Activated CD4-positive, alpha-beta T cell treated with anti-CD3 and anti-CD28 coated beads, Interleukin-2, amount 50 U/mL, for 24 hours (primary cell): ENCODE results near the gene TRAPPC10.

Source experiments
- DNase-seq, 2 donors: peaks; one replicate each; pipeline ENCODE4 v3.0.0-alpha.2; 2020; ENCODE audit warnings: low read depth in 1 of 2, low spot score in 1 of 2

The TRAPPC10 gene

GRCh38 chr21:44027607-44028286 is 15.6 kb downstream of the TRAPPC10 start:
- no peak for DNase-seq

GRCh38 chr21:44028287-44028659 is 16.2 kb downstream of the TRAPPC10 start:
- no peak for DNase-seq

- DNase-seq: no peak
Measured at GRCh38 chr21:44029460-44030087, 17.5 kb downstream of the TRAPPC10 start.

- DNase-seq: no peak
Measured at GRCh38 chr21:44035244-44035643, 23.1 kb downstream of the TRAPPC10 start.

- no peak for DNase-seq
Measured at GRCh38 chr21:44038063-44038462, 26.0 kb downstream of the TRAPPC10 start.

GRCh38 chr21:44039828-44040227 is 27.7 kb downstream of the TRAPPC10 start:
- no peak for DNase-seq

GRCh38 chr21:44043613-44044012 is 31.5 kb downstream of the TRAPPC10 start:
- no peak for DNase-seq

GRCh38 chr21:44046734-44047133 is 34.6 kb downstream of the TRAPPC10 start:
- no peak for DNase-seq

GRCh38 chr21:44047996-44048560 is 36.0 kb downstream of the TRAPPC10 start:
- no peak for DNase-seq

- DNase-seq: no peak
Measured at GRCh38 chr21:44049182-44049581, 37.1 kb downstream of the TRAPPC10 start.

- DNase-seq: no peak
Measured at GRCh38 chr21:44049606-44050005, 37.5 kb downstream of the TRAPPC10 start.

- DNase-seq: no peak
Measured at GRCh38 chr21:44050276-44050675, 38.2 kb downstream of the TRAPPC10 start.

GRCh38 chr21:44051462-44051941 is 39.4 kb downstream of the TRAPPC10 start:
- no peak for DNase-seq

- no peak for DNase-seq
Measured at GRCh38 chr21:44052071-44052829, 40.1 kb downstream of the TRAPPC10 start.

GRCh38 chr21:44052830-44053226 is 40.7 kb downstream of the TRAPPC10 start:
- no peak for DNase-seq

GRCh38 chr21:44053567-44053966 is 41.5 kb downstream of the TRAPPC10 start:
- DNase-seq: no peak

- no peak for DNase-seq
Measured at GRCh38 chr21:44054710-44055109, 42.6 kb downstream of the TRAPPC10 start.

GRCh38 chr21:44057055-44057454 is 44.9 kb downstream of the TRAPPC10 start:
- DNase-seq: no peak

- DNase-seq: peak in 1 of 2 donors; percentile 14
Measured at GRCh38 chr21:44057960-44058651, 46.0 kb downstream of the TRAPPC10 start.

GRCh38 chr21:44058652-44058964 is 46.5 kb downstream of the TRAPPC10 start:
- DNase-seq: no peak

- DNase-seq: no peak
Measured at GRCh38 chr21:44058981-44059380, 46.9 kb downstream of the TRAPPC10 start.
